Liver (tissue), 3 donors: ENCODE results near the gene FUBP3.

Experiments
- ATF3 ChIP-seq: IDR thresholded peaks from 2 replicates; pipeline ENCODE4 v1.6.1; 2016; ENCODE audit warnings: antibody characterized with exemption
- CTCF ChIP-seq: fragments of 150-350 bp; IDR thresholded peaks from 2 replicates; pipeline ENCODE4 v1.5.1; 2017; ENCODE audit warnings: improper control_type of control experiment, low read depth, low read length; ENCODE audit not compliant: missing input control
- EGR1 ChIP-seq, 2 donors: IDR thresholded peaks; 2 replicates each; pipeline ENCODE4 v1.6.1; 2016 to 2018; ENCODE audit warnings: antibody characterized with exemption in 2 of 2, low read depth in 2 of 2
- FOXA1 ChIP-seq: IDR thresholded peaks from 2 replicates; pipeline ENCODE4 v1.6.1; 2016; ENCODE audit warnings: antibody characterized with exemption
- RAD21 ChIP-seq, 2 donors: IDR thresholded peaks; 2 replicates each; pipeline ENCODE4 v1.6.1; 2016; ENCODE audit warnings: antibody characterized with exemption in 2 of 2, mild to moderate bottlenecking in 2 of 2
- RXRA ChIP-seq, 2 donors: IDR thresholded peaks; 2 replicates each; pipeline ENCODE4 v1.6.1; 2017 to 2018; ENCODE audit warnings: antibody characterized with exemption in 2 of 2, mild to moderate bottlenecking in 1 of 2
- YY1 ChIP-seq: IDR thresholded peaks from 2 replicates; pipeline ENCODE4 v1.6.1; 2016; ENCODE audit warnings: antibody characterized with exemption, mild to moderate bottlenecking
- TF ChIP-seq, protein P1 (sequence below): IDR thresholded peaks from 2 replicates; pipeline ENCODE4 v1.6.1; 2016; ENCODE audit warnings: antibody characterized with exemption
- donor health status: healthy.
- donor health status: healthy.

- no peak for TF ChIP-seq CTCF
- no peak for TF ChIP-seq ATF3
- TF ChIP-seq RAD21 (IDR thresholded peaks at IDR 0.05): no peak
- no peak for TF ChIP-seq RXRA (IDR thresholded peaks at IDR 0.05)
- no peak for TF ChIP-seq EGR1 (IDR thresholded peaks at IDR 0.05; ENCODE audit: low read depth in 2 of 2)
- TF ChIP-seq, protein P1, sequence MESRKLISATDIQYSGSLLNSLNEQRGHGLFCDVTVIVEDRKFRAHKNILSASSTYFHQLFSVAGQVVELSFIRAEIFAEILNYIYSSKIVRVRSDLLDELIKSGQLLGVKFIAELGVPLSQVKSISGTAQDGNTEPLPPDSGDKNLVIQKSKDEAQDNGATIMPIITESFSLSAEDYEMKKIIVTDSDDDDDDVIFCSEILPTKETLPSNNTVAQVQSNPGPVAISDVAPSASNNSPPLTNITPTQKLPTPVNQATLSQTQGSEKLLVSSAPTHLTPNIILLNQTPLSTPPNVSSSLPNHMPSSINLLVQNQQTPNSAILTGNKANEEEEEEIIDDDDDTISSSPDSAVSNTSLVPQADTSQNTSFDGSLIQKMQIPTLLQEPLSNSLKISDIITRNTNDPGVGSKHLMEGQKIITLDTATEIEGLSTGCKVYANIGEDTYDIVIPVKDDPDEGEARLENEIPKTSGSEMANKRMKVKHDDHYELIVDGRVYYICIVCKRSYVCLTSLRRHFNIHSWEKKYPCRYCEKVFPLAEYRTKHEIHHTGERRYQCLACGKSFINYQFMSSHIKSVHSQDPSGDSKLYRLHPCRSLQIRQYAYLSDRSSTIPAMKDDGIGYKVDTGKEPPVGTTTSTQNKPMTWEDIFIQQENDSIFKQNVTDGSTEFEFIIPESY: no peak
- no peak for TF ChIP-seq YY1
- TF ChIP-seq FOXA1: no peak
Measured at GRCh38 chr9:130608554-130609134, 29.3 kb downstream of the FUBP3 start.
